Panc1 (cell line): ENCODE data around the gene INSYN2B. TPM values are rescaled to one million over a fixed set of nuclear protein-coding genes. Genes with fewer than 3 reads are reported as not detected.

Experiments used
- ATAC-seq: fragments of 200-7000 bp; cut with Tn5 transposase; 2 replicates; pipeline ENCODE4 v1.9.1; 2020; ENCODE audit warnings: mild to moderate bottlenecking, moderate library complexity
- BruUV-seq: library from RNA; stranded (reverse); fragments of 400-500 nt; replicated peaks from 2 replicates; lab custom pipeline; 2021; lab: Mats Ljungman, UMichigan
- CTCF ChIA-PET: fragments of 300-600 bp; sonication (Branson Sonifier 250); formaldehyde crosslinking; loops from one replicate; lab custom pipeline; 2022; ENCODE audit warnings: antibody characterized with exemption; lab: Charles Lee
- POLR2A ChIA-PET: fragments of 300-600 bp; sonication (Branson Sonifier 250); formaldehyde crosslinking; loops from one replicate; lab custom pipeline; 2022; ENCODE audit warnings: antibody characterized with exemption; lab: Charles Lee
- DNase-seq: peaks from one replicate; pipeline ENCODE4 v3.0.0-alpha.2; 2010; ENCODE audit warnings: low read depth, low spot score
- H3K27ac ChIP-seq: 2 replicates; pipeline ENCODE4 v1.5.1; 2011; ENCODE audit warnings: mild to moderate bottlenecking, low read length, inconsistent platforms
- H3K27me3 ChIP-seq: fragments of 200-500 bp; sonication (Bioruptor generic); 2 replicates; pipeline ENCODE4 v1.6.0; 2014; ENCODE audit warnings: low read length, inconsistent platforms; ENCODE audit not compliant: control insufficient read depth, insufficient read depth
- H3K36me3 ChIP-seq: fragments of 200-500 bp; sonication (Bioruptor generic); 2 replicates; pipeline ENCODE4 v1.5.1; 2014; ENCODE audit warnings: inconsistent platforms, mild to moderate bottlenecking, low read length, moderate library complexity; ENCODE audit not compliant: control insufficient read depth, insufficient read depth
- H3K4me1 ChIP-seq: 2 replicates; pipeline ENCODE4 v1.5.1; 2011; ENCODE audit warnings: inconsistent platforms, mild to moderate bottlenecking, low read length, moderate library complexity; ENCODE audit not compliant: control insufficient read depth, insufficient read depth
- H3K4me3 ChIP-seq, 2 experiments: 2 replicates each; pipeline ENCODE4 v1.5.1; 2011 to 2012; ENCODE audit warnings: low read depth in 2 of 2, low read length in 2 of 2, mild to moderate bottlenecking in 2 of 2, inconsistent platforms in 1 of 2, moderate library complexity in 1 of 2
- H3K9me3 ChIP-seq: fragments of 200-500 bp; sonication (Bioruptor generic); 2 replicates; pipeline ENCODE4 v1.5.1; 2014; ENCODE audit warnings: low read depth, mild to moderate bottlenecking, inconsistent platforms, low read length, moderate library complexity; ENCODE audit not compliant: control insufficient read depth, insufficient read depth
- POLR2AphosphoS5 ChIP-seq: IDR thresholded peaks from 2 replicates; pipeline ENCODE4 v1.6.1; 2012; ENCODE audit warnings: mild to moderate bottlenecking, low read depth, low read length, moderate library complexity
- REST ChIP-seq, 2 experiments: IDR thresholded peaks; 2 replicates each; pipeline ENCODE4 v1.6.1; 2011 to 2012; ENCODE audit warnings: low read depth in 2 of 2, control low read depth in 1 of 2, low read length in 1 of 2, mild to moderate bottlenecking in 1 of 2, moderate library complexity in 1 of 2; ENCODE audit not compliant: insufficient read depth in 1 of 2
- SIN3A ChIP-seq: IDR thresholded peaks from 2 replicates; pipeline ENCODE4 v1.6.1; 2012; ENCODE audit warnings: low read depth, mild to moderate bottlenecking, low read length, moderate library complexity, borderline replicate concordance; ENCODE audit not compliant: insufficient read depth
- TCF7L2 ChIP-seq: IDR thresholded peaks from 2 replicates; pipeline ENCODE4 v1.6.1; 2011; ENCODE audit warnings: mild to moderate bottlenecking, low read depth, low read length, inconsistent platforms
- in situ Hi-C: cut with HindIII; loops from 2 replicates; pipeline ENCODE4 v1.10.0; 2016; ENCODE audit warnings: low sequenced_read_pairs, low pct_unique_long_range_greater_than_20kb
- intact Hi-C: fragments of 100-400 bp; cut with micrococcal nuclease; formaldehyde crosslinking; loops from one replicate; pipeline ENCODE4 v1.10.0; 2022; ENCODE audit not compliant: unreplicated experiment
- total RNA-seq: library from RNA; stranded (reverse); gene quantifications from one replicate; pipeline ENCODE4 v1.2.1, GENCODE V29; 2021; ENCODE audit not compliant: unreplicated experiment
- TF ChIP-seq, protein P1 (sequence below): fragments of 450-650 bp; IDR thresholded peaks from 2 replicates; pipeline ENCODE4 v1.5.1; 2017; ENCODE audit warnings: mild to moderate bottlenecking

INSYN2B gene
- total RNA-seq, 1 experiment from 2014 or later = 0.28 TPM

DNA sequence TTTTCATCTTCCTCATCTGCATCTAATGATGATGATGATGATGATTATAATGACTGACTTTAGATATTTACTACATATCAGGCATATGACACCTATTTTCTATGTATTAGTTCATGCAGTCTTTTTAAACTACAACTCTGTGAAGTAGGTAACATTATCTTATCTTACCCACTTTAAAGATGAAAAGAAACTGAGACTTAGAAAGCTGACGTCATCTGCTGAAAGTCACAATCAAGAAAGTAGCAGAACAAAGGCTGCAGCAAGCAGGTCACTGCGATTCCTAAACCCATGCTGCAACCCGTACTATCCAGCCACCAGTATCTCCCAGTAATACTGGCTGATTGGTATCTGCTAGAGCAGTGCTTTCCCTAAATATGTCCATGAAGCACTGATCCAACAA lies 40.1 kb upstream of the INSYN2B start:
- intact Hi-C loops (no loop called here), in situ Hi-C loops (no loop called here)
- BruUV-seq = no TSS peak

DNA sequence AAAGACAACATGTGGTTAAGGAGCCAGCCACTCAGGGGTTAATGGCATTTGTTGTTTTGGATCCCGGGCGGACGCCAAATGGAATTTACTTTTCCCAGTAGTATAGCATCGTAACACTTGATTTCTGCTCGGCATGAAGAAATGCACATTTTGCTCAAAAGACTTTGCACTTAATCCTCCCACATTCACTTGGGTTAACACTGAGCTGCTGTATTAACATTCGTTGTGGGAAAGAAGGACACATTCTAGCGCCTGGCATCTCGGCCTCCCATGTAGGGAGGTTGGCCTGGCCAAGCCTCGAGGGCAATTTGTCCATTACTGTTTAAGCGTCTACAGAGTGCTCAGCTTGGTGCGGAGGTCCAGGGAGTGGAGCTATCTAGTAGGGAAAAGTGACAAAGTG lies 32.3 kb upstream of the INSYN2B start:
- ATAC-seq = no peak
- POLR2A ChIA-PET = interaction anchor here (0.6 kb wide), 1 partner anchor 321 kb away, joined by 3 read pairs; no protein-coding TSS in a partner anchor
- no peak for TF ChIP-seq POLR2AphosphoS5
- TF ChIP-seq, protein P1, sequence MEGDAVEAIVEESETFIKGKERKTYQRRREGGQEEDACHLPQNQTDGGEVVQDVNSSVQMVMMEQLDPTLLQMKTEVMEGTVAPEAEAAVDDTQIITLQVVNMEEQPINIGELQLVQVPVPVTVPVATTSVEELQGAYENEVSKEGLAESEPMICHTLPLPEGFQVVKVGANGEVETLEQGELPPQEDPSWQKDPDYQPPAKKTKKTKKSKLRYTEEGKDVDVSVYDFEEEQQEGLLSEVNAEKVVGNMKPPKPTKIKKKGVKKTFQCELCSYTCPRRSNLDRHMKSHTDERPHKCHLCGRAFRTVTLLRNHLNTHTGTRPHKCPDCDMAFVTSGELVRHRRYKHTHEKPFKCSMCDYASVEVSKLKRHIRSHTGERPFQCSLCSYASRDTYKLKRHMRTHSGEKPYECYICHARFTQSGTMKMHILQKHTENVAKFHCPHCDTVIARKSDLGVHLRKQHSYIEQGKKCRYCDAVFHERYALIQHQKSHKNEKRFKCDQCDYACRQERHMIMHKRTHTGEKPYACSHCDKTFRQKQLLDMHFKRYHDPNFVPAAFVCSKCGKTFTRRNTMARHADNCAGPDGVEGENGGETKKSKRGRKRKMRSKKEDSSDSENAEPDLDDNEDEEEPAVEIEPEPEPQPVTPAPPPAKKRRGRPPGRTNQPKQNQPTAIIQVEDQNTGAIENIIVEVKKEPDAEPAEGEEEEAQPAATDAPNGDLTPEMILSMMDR = no peak
- no peak for TF ChIP-seq TCF7L2
- TF ChIP-seq REST (IDR thresholded peaks at IDR 0.05; ENCODE audit: insufficient read depth in 1 of 2, low read depth in 2 of 2, low read length in 1 of 2) = no peak
- TF ChIP-seq SIN3A = no peak

More for the DNA sequence above, 40.1 kb upstream of the INSYN2B start:
- DNase-seq = no peak
- no peaks in the 10 kb centered on the region for H3K36me3 ChIP-seq
- ChIA-PET POLR2A (no interaction called here), CTCF (no interaction called here)
- no peak for ATAC-seq
- no peak overlapping the region for H3K4me3 ChIP-seq
- no peaks in the 10 kb centered on the region for H3K4me1 ChIP-seq
- peaks cover 8% of the 10 kb centered on the region for H3K27me3 ChIP-seq
- no peak overlapping the region for H3K27ac ChIP-seq
- H3K9me3 ChIP-seq = no peaks in the 10 kb centered on the region
- no peak for TF ChIP-seq REST (IDR thresholded peaks at IDR 0.05; ENCODE audit: insufficient read depth in 1 of 2, low read depth in 2 of 2, low read length in 1 of 2)
- no peak for TF ChIP-seq TCF7L2
- no peak for TF ChIP-seq POLR2AphosphoS5
- TF ChIP-seq, protein P1 = no peak
- no peak for TF ChIP-seq SIN3A

More for the DNA sequence above, 32.3 kb upstream of the INSYN2B start:
- H3K4me3 ChIP-seq = no peak overlapping the region
- no peaks in the 10 kb centered on the region for H3K4me1 ChIP-seq
- H3K36me3 ChIP-seq = no peaks in the 10 kb centered on the region
- in situ Hi-C loops (no loop called here), intact Hi-C loops (no loop called here)
- DNase-seq = no peak
- CTCF ChIA-PET = no interaction called here
- BruUV-seq = no TSS peak
- no peaks in the 10 kb centered on the region for H3K9me3 ChIP-seq
- H3K27me3 ChIP-seq = no peaks in the 10 kb centered on the region
- no peak overlapping the region for H3K27ac ChIP-seq
